Neuron (in vitro differentiated cells): ENCODE data around the gene TRIM14.
"Not testable (repeated sequence)": the region's sequence is repeated elsewhere in the genome, so short reads cannot be mapped to it uniquely, and the experiment has no call there.

Experiments used
- H2AFZ ChIP-seq: one replicate; pipeline ENCODE4 v1.6.1; 2013; ENCODE audit warnings: low read depth, mild to moderate bottlenecking, inconsistent platforms, low read length, moderate library complexity
- H3K27me3 ChIP-seq: one replicate; pipeline ENCODE4 v1.6.1; 2013; ENCODE audit warnings: low read length; ENCODE audit not compliant: insufficient read depth
- H3K36me3 ChIP-seq: one replicate; pipeline ENCODE4 v1.6.1; 2013; ENCODE audit warnings: low read length; ENCODE audit not compliant: insufficient read depth
- H3K4me1 ChIP-seq: one replicate; pipeline ENCODE4 v1.6.1; 2013; ENCODE audit warnings: low read length; ENCODE audit not compliant: insufficient read depth
- H3K4me3 ChIP-seq: 2 replicates; pipeline ENCODE4 v1.5.1; 2013; ENCODE audit warnings: mild to moderate bottlenecking, low read length, moderate library complexity
- H3K9me3 ChIP-seq: one replicate; pipeline ENCODE4 v1.6.1; 2013; ENCODE audit warnings: low read length

TRIM14 gene

DNA sequence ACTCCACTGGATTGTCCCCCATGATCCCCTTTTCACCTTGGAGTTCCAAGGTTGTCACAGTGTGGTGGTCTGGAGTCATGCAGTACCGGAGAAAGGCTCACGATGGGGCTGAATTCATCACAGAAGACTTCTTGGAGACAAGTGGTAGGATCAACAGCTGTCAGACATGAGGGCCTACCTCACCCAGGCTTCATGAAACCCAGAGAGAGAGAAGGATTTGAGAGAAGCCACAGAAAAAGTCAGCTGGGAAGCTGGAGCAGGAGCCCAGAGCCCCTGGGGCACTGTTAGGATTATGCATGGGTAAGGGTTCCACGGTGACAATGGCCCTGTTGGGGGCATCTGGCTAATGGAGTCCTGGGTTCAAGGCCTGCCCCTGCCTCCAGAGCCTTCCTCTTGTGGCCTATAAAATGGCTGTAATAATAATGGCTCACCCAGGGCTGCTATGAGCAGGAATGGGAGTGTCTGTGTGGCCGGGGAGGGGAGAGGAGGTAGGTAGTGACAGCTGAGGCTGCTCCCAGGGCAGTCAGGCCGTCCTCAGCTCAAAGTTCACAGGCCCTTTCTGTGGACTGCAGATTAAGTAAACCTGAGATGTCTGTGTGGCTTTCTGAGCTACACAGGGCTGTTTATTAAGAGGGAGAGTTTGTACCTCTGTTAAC, 910 bp downstream of the TRIM14 start:
- H3K36me3 ChIP-seq = no peaks in the 10 kb centered on the region
- H3K4me3 ChIP-seq = no peak overlapping the region
- peaks cover 4% of the 10 kb centered on the region for H3K4me1 ChIP-seq
- H3K9me3 ChIP-seq = no peaks in the 10 kb centered on the region
- H2AFZ ChIP-seq = no peak overlapping the region
- H3K27me3 ChIP-seq = peaks cover 41% of the 10 kb centered on the region

DNA sequence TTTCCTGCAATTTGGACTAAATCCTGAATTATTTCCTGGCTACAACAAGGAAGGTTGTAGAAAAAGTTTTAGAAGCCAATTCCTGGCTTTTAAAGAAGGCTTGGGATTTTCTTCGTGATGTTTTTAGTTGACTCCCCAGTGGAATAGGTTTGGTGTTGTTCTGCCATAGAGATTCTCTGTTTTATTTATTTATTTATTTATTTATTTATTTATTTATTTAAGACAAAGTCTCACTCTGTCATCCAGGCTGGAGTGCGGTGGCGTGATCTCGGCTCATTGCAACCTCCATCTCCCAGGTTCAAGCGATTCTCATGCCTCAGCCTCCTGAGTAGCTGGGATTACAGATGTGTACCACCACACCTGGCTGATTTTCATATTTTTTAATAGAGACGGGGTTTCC, 1.9 kb downstream of the TRIM14 start:
- not testable (repeated sequence) for H3K9me3 ChIP-seq, H3K36me3 ChIP-seq, H2AFZ ChIP-seq, H3K4me1 ChIP-seq, H3K4me3 ChIP-seq
- H3K27me3 ChIP-seq = peaks cover 39% of the 10 kb centered on the region

GRCh38 chr9:98109052-98109451, 10.0 kb downstream of the TRIM14 start:
- Histone ChIP-seq H3K9me3 (no peaks in the 10 kb centered on the region), H3K27me3 (peaks cover 4% of the 10 kb centered on the region), H3K4me3 (no peak overlapping the region), H3K4me1 (no peaks in the 10 kb centered on the region), H3K36me3 (no peaks in the 10 kb centered on the region), H2AFZ (no peak overlapping the region)

DNA sequence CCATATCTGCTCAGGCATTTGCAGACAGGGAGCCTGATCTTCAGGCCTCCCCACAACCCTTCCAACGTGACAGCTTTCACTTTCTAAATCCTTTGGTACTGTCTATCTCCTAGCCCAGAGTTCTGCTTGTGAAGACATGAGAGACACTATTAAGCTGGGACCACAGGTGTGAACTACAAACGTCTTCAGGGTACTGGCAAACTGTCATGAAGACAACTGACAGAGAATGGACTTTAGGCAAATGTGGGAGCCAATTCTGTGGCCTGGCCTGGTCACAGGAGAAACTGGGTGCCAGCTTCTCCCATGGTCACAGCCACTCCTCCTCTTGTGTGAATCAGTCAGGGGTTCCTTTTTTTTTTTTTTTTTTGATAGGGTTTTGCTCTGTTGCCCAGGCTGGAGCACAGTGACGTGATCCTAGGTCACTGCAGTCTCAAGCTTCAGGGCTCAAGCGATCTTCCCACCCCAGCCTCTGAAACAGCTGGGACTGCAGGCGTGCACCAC, 10.4 kb downstream of the TRIM14 start:
- Histone ChIP-seq H3K4me3 (no peak overlapping the region), H3K27me3 (peaks cover 4% of the 10 kb centered on the region), H2AFZ (no peak overlapping the region), H3K4me1 (no peaks in the 10 kb centered on the region), H3K36me3 (no peaks in the 10 kb centered on the region), H3K9me3 (no peaks in the 10 kb centered on the region)

- Histone ChIP-seq H3K4me3 (no peak overlapping the region), H3K4me1 (no peaks in the 10 kb centered on the region), H3K9me3 (no peaks in the 10 kb centered on the region), H3K27me3 (peaks cover 4% of the 10 kb centered on the region), H3K36me3 (no peaks in the 10 kb centered on the region), H2AFZ (no peak overlapping the region)
Observed at GRCh38 chr9:98107926-98108325, 11.1 kb downstream of the TRIM14 start.

- peaks cover 4% of the 10 kb centered on the region for H3K27me3 ChIP-seq
- H3K4me3 ChIP-seq = no peak overlapping the region
- no peaks in the 10 kb centered on the region for H3K9me3 ChIP-seq
- H3K4me1 ChIP-seq = no peaks in the 10 kb centered on the region
- H3K36me3 ChIP-seq = no peaks in the 10 kb centered on the region
- no peak overlapping the region for H2AFZ ChIP-seq
Observed at GRCh38 chr9:98105006-98105405, 14.0 kb downstream of the TRIM14 start.

DNA sequence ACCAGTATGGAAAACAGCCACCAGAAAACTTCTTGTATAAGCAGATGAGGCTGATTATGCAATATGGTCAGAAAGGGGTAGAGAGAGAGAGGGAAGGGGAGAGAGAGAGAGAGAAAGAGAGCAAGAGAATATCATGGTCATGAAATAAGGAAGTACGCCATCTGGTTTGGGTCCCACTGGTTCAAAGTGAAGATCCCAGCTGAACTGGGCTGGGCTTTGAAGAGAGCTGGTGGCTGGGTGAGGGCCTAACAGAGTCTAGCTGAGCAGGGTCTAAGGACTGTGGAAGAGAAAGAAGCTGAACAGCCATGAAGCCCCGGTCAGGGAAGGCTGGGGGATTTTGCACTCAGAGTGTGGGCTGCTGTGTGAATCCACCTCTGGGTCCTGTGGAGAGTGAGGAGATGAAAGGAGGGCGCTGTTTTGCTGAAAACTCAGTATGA, 14.6 kb downstream of the TRIM14 start:
- no peaks in the 10 kb centered on the region for H3K9me3 ChIP-seq
- no peak overlapping the region for H2AFZ ChIP-seq
- H3K4me1 ChIP-seq = no peaks in the 10 kb centered on the region
- no peaks in the 10 kb centered on the region for H3K36me3 ChIP-seq
- no peak overlapping the region for H3K4me3 ChIP-seq
- peaks cover 4% of the 10 kb centered on the region for H3K27me3 ChIP-seq

- no peak overlapping the region for H3K4me3 ChIP-seq
- H3K9me3 ChIP-seq = no peaks in the 10 kb centered on the region
- no peak overlapping the region for H2AFZ ChIP-seq
- H3K4me1 ChIP-seq = no peaks in the 10 kb centered on the region
- no peaks in the 10 kb centered on the region for H3K36me3 ChIP-seq
- H3K27me3 ChIP-seq = peaks cover 2% of the 10 kb centered on the region
Observed at GRCh38 chr9:98101868-98102273, 17.2 kb downstream of the TRIM14 start.

DNA sequence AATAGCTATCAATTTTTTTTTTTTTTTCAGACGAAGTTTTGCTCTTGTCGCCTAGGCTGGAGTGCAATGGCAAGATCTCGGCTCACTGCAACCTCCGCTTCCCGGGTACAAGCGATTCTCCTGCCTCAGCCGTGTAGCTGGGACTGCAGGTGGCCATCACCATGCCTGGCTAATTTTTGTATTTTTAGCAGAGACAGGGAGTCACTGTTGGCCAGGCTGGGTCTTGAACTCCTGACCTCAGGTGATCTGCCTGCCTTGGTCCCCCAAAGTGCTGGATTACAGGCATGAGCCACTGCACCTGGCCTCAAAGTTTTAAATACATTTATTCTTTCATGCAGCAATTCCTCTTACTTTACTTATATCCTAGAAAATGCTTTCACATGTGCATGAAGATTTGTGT, 17.6 kb downstream of the TRIM14 start:
- H3K36me3 ChIP-seq = no peaks in the 10 kb centered on the region
- no peaks in the 10 kb centered on the region for H3K4me1 ChIP-seq
- no peak overlapping the region for H2AFZ ChIP-seq
- H3K9me3 ChIP-seq = no peaks in the 10 kb centered on the region
- H3K27me3 ChIP-seq = peaks cover 2% of the 10 kb centered on the region
- H3K4me3 ChIP-seq = no peak overlapping the region

- H3K4me3 ChIP-seq = no peak overlapping the region
- no peaks in the 10 kb centered on the region for H3K9me3 ChIP-seq
- H3K4me1 ChIP-seq = no peaks in the 10 kb centered on the region
- no peak overlapping the region for H2AFZ ChIP-seq
- H3K27me3 ChIP-seq = peaks cover 2% of the 10 kb centered on the region
- no peaks in the 10 kb centered on the region for H3K36me3 ChIP-seq
Observed at GRCh38 chr9:98100456-98100855, 18.6 kb downstream of the TRIM14 start.

DNA sequence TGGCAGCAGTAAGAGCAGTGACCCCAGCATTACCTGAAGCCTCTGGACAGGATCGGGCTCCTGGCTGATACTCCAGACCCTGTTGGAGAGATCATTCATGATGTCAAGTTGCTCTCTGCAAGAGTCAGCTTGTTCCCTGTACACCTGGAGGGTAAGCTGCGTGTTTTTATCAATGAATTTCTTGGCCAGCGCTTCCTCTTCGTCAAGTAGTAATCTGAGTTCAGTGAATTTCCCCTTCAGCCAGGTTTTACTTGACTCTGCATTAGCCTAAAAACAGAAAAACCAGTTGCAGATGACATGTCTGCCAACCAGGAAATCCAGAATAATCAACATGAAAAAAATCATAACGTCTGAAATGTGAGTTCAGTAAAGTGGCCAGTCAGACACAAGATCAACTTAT, 19.1 kb downstream of the TRIM14 start:
- Histone ChIP-seq H3K4me3 (no peak overlapping the region), H3K4me1 (no peaks in the 10 kb centered on the region), H3K27me3 (peaks cover 2% of the 10 kb centered on the region), H3K9me3 (no peaks in the 10 kb centered on the region), H3K36me3 (no peaks in the 10 kb centered on the region), H2AFZ (no peak overlapping the region)

GRCh38 chr9:98099346-98099745, 19.7 kb downstream of the TRIM14 start:
- Histone ChIP-seq H3K4me3 (no peak overlapping the region), H3K9me3 (no peaks in the 10 kb centered on the region), H3K36me3 (no peaks in the 10 kb centered on the region), H3K27me3 (no peaks in the 10 kb centered on the region), H2AFZ (no peak overlapping the region), H3K4me1 (no peaks in the 10 kb centered on the region)

DNA sequence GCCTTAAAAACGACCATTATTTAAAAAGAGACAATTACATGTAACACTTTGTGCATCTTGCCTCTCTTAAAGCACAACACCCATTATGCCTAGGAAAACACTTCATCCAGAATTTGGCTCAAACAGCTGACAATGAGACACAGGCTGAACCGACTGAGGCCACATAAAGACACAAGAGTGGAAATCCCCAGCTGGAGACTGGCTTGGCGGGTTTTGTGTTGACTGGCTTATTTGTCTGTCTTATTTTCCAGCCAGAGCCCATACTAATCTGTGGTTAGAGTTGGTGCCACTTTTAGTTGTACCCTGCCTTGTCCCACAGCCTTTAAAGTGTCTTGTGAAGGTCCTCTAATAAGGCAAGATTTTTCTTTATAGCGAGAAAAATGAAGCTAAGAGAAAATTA, 21.2 kb downstream of the TRIM14 start:
- no peaks in the 10 kb centered on the region for H3K27me3 ChIP-seq

GRCh38 chr9:98096091-98096490, 22.9 kb downstream of the TRIM14 start:
- no peak overlapping the region for H3K4me3 ChIP-seq
- no peaks in the 10 kb centered on the region for H3K36me3 ChIP-seq
- no peaks in the 10 kb centered on the region for H3K4me1 ChIP-seq
- H3K9me3 ChIP-seq = no peaks in the 10 kb centered on the region
- peaks cover 2% of the 10 kb centered on the region for H3K27me3 ChIP-seq
- no peak overlapping the region for H2AFZ ChIP-seq

More for the DNA sequence above, 21.2 kb downstream of the TRIM14 start:
- no peaks in the 10 kb centered on the region for H3K9me3 ChIP-seq
- H3K36me3 ChIP-seq = no peaks in the 10 kb centered on the region
- H3K4me1 ChIP-seq = no peaks in the 10 kb centered on the region
- no peak overlapping the region for H3K4me3 ChIP-seq
- H2AFZ ChIP-seq = no peak overlapping the region
